Stimulated activated CD4-positive, alpha-beta T cell treated with anti-CD3 and anti-CD28 coated beads, TNF-alpha, amount 100 ng/mL, for 48 hours (primary cell): ENCODE results near the gene NRDC.
"Not testable (repeated sequence)": the region's sequence is repeated elsewhere in the genome, so short reads cannot be mapped to it uniquely, and the experiment has no call there.

Experiments
- DNase-seq, 3 donors: peaks; one replicate each; pipeline ENCODE4 v3.0.0-alpha.2; 2020; ENCODE audit warnings: low read depth in 3 of 3

Gene NRDC

DNA sequence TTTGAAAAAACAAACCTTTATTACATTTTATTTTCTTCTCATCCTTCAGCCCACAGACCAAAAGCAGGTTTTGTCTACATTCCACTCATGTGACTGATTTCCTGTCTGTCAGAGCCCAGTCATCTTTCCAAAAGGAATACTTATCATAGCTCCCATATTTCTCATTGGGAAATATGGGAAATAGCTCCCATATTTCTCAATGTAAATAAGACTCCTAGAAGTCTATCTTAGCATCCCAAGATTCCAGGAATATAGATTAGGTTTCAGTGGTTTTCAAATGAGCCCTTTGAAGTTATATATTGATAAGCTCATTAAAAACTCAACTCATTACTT lies 19.1 kb upstream of the NRDC start:
- no peak for DNase-seq

DNA sequence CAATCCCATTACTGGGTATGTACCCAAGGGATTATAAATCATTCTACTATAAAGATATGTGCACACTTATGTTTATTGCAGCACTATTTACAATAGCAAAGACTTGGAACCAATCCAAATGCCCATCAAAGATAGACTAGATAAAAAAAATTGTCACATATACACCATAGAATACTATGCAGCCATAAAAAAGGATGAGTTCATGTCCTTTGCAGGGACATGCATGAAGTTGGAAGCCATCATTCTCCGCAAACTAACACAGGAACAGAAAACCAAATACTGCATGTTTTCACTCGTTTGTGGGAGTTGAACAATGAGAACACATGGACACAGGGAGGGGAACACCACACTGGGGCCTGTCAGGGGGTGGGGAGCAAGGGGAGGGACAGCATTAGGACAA lies 16.2 kb upstream of the NRDC start:
- not testable (repeated sequence) for DNase-seq

GRCh38 chr1:51878308-51878615 lies 265 bp downstream of the NRDC start:
- no peak for DNase-seq

GRCh38 chr1:51877434-51878307 lies 856 bp downstream of the NRDC start:
- peak in 1 of 3 donors; percentile 7 for DNase-seq

- no peak for DNase-seq
Observed at GRCh38 chr1:51875836-51876235, 2.7 kb downstream of the NRDC start.

DNA sequence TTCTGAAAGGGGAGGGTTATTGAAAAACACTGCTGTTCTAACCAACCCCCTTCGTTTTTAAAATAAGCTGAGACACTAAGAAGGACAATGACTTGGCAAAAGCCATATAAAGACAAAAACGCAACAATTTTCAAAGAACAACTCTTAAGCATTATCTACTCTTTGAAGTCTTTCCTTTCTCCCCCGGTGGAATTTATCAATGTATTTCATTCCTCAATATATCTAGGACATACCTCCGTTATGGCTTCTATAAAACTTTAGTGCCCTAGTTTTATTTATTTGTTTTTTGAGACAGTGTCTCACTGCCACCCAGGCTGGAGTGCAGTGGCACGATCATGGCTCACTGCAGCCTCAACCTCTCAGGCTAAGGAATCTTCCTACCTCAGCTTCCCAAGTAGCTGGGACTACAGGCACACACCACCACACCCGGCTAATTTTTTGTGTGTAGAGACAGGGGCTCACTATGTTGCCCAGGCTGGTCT lies 3.2 kb downstream of the NRDC start:
- no peak for DNase-seq

DNA sequence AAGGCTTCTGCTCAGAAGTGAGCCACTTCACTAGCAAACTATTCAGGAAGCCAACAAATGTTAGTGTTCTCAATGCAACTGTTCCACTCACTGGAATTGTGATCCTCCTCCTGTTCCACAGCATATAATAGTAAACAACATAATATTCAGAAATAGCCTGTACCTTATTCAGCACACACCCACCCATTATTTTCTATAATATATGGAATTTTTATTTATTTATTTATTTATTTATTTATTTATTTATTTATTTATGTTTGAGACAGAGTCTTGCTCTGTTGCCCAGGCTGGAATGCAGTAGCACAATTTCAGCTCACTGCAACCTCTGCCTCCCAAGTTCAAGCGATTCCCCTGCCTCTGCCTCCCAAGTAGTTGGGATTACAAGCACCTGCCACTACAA lies 5.3 kb downstream of the NRDC start:
- DNase-seq = not testable (repeated sequence)

- no peak for DNase-seq
Observed at GRCh38 chr1:51871351-51871975, 7.1 kb downstream of the NRDC start.

- no peak for DNase-seq
Observed at GRCh38 chr1:51870603-51871350, 7.8 kb downstream of the NRDC start.

- no peak for DNase-seq
Observed at GRCh38 chr1:51867479-51868232, 10.9 kb downstream of the NRDC start.

DNA sequence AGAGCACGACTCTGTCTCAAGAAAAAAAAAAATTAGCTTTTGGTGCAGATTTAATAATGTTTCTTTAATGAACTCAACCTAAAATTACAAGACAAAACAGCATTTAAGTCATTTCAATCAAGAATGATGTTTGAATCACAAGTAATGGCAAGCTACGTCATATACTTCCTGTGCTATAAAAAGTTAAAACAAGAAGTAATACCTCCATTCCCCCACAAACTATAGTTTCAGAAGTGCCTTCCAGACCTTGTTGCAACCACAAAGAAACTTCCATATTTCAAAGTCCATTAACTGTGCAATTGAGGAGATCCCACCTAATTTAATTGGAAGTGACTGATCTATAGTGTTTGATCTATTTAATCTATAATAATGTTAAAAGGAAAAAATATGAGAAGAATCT lies 15.1 kb downstream of the NRDC start:
- no peak for DNase-seq

GRCh38 chr1:51861669-51862068 lies 16.9 kb downstream of the NRDC start:
- no peak for DNase-seq

GRCh38 chr1:51859735-51860134 lies 18.8 kb downstream of the NRDC start:
- DNase-seq = no peak

DNA sequence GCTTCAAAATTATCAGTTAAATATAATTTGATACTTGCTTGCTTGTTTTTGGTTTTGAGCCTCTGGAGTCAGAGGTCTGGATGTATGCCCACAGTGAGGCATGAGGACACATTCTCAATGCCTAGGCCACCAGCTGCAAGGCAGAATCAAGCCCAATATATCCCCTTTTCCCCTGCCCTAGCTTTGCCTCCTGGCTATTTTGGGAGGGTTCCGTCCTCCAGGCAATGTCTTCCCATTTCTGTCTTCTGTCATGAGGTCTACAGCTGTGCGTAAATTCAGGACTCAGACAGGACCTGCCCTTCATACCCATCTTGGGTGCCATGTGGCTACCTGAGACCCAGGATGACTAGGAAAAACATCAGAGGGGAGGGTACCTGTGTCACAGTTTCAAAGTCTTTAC lies 19.2 kb downstream of the NRDC start:
- DNase-seq = no peak

DNA sequence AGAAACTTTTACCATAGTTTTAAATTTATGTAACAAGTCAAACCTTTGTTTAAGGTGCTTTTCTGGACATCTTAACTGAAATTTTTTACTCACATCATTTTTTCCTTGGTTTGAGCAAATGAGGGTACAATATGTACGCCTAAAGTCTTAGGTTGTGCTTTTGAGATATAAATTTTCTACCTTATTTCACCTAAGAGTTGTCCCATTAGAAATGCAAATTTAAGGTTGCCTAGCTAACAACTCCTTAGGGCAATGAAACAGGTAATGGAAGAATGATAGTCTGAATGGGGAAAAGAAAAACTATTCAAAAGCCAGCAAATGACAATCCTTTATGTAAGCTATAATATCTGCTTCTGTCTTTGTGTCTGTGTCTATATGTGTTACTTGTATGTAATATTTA lies 19.6 kb downstream of the NRDC start:
- no peak for DNase-seq

- no peak for DNase-seq
Observed at GRCh38 chr1:51856745-51857144, 21.8 kb downstream of the NRDC start.

GRCh38 chr1:51855624-51856023 lies 22.9 kb downstream of the NRDC start:
- DNase-seq = no peak

DNA sequence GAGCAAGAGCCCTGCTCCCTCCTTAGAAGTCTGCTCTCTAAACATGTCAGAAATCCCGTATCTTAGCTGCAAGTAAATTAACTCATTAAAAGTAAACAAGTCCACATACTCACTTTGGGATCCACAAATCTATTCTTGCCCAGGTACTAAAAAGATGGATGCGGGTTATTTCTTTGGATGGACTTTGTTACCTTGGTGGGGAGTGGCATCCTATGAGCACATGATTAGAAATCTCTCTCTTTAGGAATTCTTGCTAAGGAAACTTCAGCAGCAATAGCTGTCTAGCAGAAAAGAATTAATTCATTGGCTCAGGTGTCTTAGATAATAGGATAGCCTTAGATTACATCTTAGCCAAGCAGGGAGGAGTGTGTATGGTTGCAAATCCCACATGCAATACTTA lies 25.2 kb downstream of the NRDC start:
- DNase-seq = no peak

GRCh38 chr1:51851882-51852396 lies 26.6 kb downstream of the NRDC start:
- no peak for DNase-seq

DNA sequence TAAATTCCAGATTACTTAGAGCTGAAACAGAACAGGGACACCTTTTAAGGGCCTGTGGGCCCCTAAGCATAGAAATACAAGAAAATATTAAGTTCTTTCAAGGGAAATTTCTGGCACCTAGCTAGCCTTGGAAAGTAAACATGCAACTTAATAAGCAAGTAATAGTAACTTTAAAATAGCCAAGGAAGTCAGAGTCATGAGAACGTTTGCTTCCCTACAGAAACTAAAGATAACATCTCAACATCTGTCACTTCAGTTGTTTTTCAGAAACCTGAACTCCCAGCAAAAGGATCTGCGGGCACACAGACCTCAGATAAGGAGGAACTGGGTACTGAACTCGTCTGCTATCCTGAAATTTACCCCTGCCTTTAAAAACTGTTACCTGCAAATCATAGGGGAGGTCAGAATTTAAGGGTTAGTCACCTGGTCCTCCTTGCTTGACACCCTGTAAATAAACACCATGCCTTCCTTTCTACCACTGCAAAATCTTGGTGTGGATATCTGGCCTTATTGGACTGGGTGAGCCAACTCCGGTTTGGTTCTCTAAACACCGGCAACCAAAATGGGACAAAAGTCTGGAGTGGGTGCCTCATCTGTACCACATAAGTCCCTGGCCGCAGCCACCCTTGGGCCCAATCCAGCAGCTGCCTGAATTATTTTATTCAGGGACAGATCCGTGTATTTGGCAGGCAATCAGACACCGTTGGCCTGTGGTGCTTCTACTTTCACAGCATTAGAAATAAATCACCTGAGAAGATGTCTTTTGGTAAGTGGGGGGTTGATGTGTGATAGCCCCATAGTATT lies 27.9 kb downstream of the NRDC start:
- DNase-seq = no peak

DNA sequence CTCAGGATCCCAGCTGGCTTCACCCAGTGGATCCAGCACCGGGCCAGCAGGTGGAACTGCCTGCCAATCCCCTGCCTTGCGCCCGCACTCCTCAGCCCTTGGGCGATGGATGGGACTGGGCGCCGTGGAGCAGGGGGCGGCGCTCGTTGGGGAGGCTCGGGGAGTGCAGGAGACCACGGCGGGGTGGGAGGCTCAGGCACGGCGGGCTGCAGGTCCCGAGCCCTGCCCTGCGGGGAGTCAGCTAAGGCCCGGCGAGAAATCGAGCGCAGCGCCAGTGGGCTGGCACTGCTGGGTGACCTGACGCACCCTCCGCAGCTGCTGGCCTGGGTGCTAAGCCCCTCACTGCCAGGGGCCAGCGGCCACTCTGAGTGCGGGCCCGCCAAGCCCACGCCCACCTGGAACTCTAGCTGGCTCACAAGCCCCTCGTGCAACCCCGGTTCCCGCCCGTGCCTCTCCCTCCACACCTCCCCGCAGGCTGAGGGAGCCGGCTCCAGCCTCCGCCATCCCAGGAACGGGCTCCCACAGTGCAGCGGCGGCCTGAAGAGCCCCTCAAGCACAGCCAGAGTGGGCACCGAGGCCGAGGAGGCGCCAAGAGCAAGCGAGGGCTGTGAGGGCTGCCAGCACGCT lies 31.1 kb downstream of the NRDC start:
- no peak for DNase-seq
